K562 (cell line): ENCODE results near the gene PSD2. TPM values are rescaled to one million over a fixed set of nuclear protein-coding genes. Genes with fewer than 3 reads are reported as not detected.

Experiments used
- ARID2 ChIP-seq: fragments of 450-650 bp; IDR thresholded peaks from 2 replicates; pipeline ENCODE4 v1.6.1; 2017; ENCODE audit warnings: antibody characterized with exemption, mild to moderate bottlenecking
- BCL6 ChIP-seq: fragments of 250-450 bp; sonication (Bioruptor Pico); IDR thresholded peaks from 2 replicates; pipeline ENCODE4 v1.4.0; 2020
- CBX8 ChIP-seq: fragments of 200-600 bp; sonication (generic); IDR thresholded peaks from 2 replicates; pipeline ENCODE4 v1.6.1; 2012; ENCODE audit warnings: borderline replicate concordance, mixed run types, low read depth, mild to moderate bottlenecking, moderate library complexity, mixed read lengths, low read length, control low read depth, inconsistent platforms; ENCODE audit not compliant: poor library complexity, severe bottlenecking; ENCODE audit errors: extremely low read depth
- CREB3 ChIP-seq: fragments of 450-650 bp; conservative IDR thresholded peaks from 2 replicates; pipeline ENCODE4 v1.6.1; 2016; ENCODE audit warnings: missing genetic modification characterization, low read depth, mild to moderate bottlenecking, missing compliant biosample characterization, moderate library complexity
- CUX1 ChIP-seq: fragments of 200-800 bp; sonication (Bioruptor generic); IDR thresholded peaks from 2 replicates; pipeline ENCODE4 v1.6.1; 2016; ENCODE audit warnings: missing genetic modification characterization, missing compliant biosample characterization
- E2F1 ChIP-seq: sonication (generic); formaldehyde crosslinking; IDR thresholded peaks from 2 replicates; pipeline ENCODE4 v1.8.1; 2023; ENCODE audit warnings: mild to moderate bottlenecking, missing genetic modification reagents, moderate library complexity
- ELF4 ChIP-seq: fragments of 450-650 bp; formaldehyde crosslinking; IDR thresholded peaks from 2 replicates; pipeline ENCODE4 v1.4.0; 2022; ENCODE audit warnings: missing genetic modification characterization
- MIER1 ChIP-seq: fragments of 450-650 bp; IDR thresholded peaks from 2 replicates; pipeline ENCODE4 v1.6.1; 2016; ENCODE audit warnings: antibody characterized with exemption, mild to moderate bottlenecking, low read depth
- SNAPC5 ChIP-seq: fragments of 250-450 bp; sonication (Bioruptor Pico); IDR thresholded peaks from 2 replicates; pipeline ENCODE4 v1.8.0; 2021; ENCODE audit warnings: moderate library complexity, mild to moderate bottlenecking, inconsistent platforms
- SUPT5H ChIP-seq: fragments of 450-650 bp; IDR thresholded peaks from 2 replicates; pipeline ENCODE4 v1.6.1; 2016
- TEAD1 ChIP-seq, 2 experiments: fragments of 450-650 bp in 1 of 2; sonication (generic) in 1 of 2; formaldehyde crosslinking; IDR thresholded peaks; 2 replicates each; pipeline versions ENCODE4 v1.4.0 to v1.8.0; 2020 to 2022; ENCODE audit warnings: mild to moderate bottlenecking in 2 of 2, missing genetic modification reagents in 1 of 2
- TOE1 ChIP-seq, 2 experiments: fragments of 450-650 bp in 1 of 2; sonication (generic) in 1 of 2; formaldehyde crosslinking in 1 of 2; IDR thresholded peaks; 2 replicates each; pipeline versions ENCODE4 v1.7.1 to v1.8.0; 2016 to 2022; ENCODE audit warnings: borderline replicate concordance in 2 of 2, mild to moderate bottlenecking in 2 of 2, antibody characterized with exemption in 1 of 2, inconsistent platforms in 1 of 2, low read depth in 1 of 2, missing genetic modification reagents in 1 of 2, moderate library complexity in 1 of 2
- VEZF1 ChIP-seq: fragments of 200-800 bp; sonication (Bioruptor generic); IDR thresholded peaks from 2 replicates; pipeline ENCODE4 v1.6.1; 2017; ENCODE audit warnings: missing genetic modification characterization, missing compliant biosample characterization
- XRCC4 ChIP-seq: IDR thresholded peaks from one replicate; pipeline ENCODE4 v1.6.1; 2011; ENCODE audit not compliant: insufficient read depth, insufficient read length; ENCODE audit errors: extremely low read depth
- ZNF282 ChIP-seq: sonication (generic); formaldehyde crosslinking; IDR thresholded peaks from 2 replicates; pipeline ENCODE4 v1.8.1; 2023; ENCODE audit warnings: missing genetic modification reagents
- polyA plus RNA-seq, 8 experiments: library from polyadenylated mRNA; depleted of rRNA in 4 of 8; stranded (reverse) in 5 of 8; unstranded in 3 of 8; fragments of >200 nt; fragmentation: Nextera tagmentation in 2 of 8; fragmentation: Illumina TruSeq in 1 of 8; extraction: Ambion mirVana in 2 of 8; extraction: Trizol in 1 of 8; gene quantifications; 2 replicates each; pipeline versions ENCODE4 v1.2.1 to v1.2.3, GENCODE V29; 2011 to 2014; ENCODE audit warnings: inconsistent platforms in 1 of 8, missing spikeins in 1 of 8
- total RNA-seq, 7 experiments: library from RNA; depleted of rRNA in 6 of 7; stranded (reverse); fragments of >200 nt in 6 of 7; fragmentation: Illumina TruSeq in 2 of 7; extraction: Trizol in 2 of 7; gene quantifications; 2 replicates each; pipeline versions ENCODE4 v1.2.1 to v1.2.3, GENCODE V29; 2011 to 2021; ENCODE audit warnings: low replicate concordance in 1 of 7
- TF ChIP-seq, protein P1 (sequence below): IDR thresholded peaks from 2 replicates; pipeline ENCODE4 v1.6.1; 2011; ENCODE audit not compliant: insufficient read length; ENCODE audit errors: extremely low read depth

Gene PSD2
- total and polyA plus RNA-seq, 9 of the 15 experiments (the other 6 are each of a cell fraction or from before 2014, with no cell fraction given), result 0.01 to 0.09 (median 0.04) TPM; not detected in 4

DNA sequence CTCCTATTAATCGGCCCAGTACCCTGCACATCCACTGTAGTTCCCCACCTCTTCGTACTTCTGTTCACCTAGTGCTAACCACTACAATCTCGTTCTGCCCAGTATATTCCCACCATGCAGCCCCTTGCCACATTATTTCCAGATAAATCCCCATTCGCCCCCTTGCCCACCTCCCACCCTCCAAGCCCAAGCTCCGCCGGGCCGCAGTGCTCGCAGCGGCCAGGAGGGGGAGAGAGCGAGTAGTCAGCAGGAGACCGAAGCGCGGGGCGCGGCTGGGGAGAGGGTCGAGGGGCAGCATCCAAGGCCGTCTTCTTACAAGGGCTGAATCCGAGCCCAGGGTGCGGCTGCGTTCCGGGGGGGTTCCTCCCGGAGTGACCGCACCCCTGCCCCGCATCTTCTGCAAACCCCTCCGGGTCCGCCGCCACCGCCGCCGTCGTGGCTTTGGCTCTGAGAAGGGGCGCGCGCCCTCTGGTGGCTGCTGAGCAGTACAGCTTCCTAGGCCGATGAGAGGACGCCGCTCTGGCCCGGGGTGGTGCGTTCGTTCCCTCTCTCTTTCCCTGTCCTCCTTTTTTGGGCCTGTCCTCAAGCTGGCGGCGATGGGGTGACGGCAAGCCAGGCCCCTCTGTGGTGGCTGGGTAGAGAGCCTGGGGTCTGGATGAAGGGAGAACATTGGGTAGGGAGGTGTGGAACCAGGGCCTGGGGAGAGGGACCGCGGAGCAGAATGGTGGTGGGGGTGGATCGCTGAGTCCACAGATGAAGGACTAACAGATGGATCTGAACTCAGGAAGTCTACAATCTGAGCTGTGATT, 30.0 kb upstream of the PSD2 start (continued):
- TF ChIP-seq CREB3 (tag) (no peak), TEAD1 (CRISPR knock-in tag; IDR thresholded peaks at IDR 0.05) (peak in 1 of 2 experiments; percentile 42; a peak in 1 of 4 replicates), MIER1 (no peak), ZNF282 (no peak), CUX1 (CRISPR knock-in tag) (no peak), ELF4 (CRISPR knock-in tag) (no peak), TOE1 (IDR thresholded peaks at IDR 0.05; ENCODE audit: borderline replicate concordance) (peak; percentile 88), TOE1 (CRISPR knock-in tag; IDR thresholded peaks at IDR 0.05; ENCODE audit: borderline replicate concordance, low read depth) (no peak), E2F1 (CRISPR knock-in tag) (no peak), CBX8 (no peak), XRCC4 (no peak), SNAPC5 (no peak), VEZF1 (CRISPR knock-in tag) (peak; percentile 64), BCL6 (no peak), ARID2 (peak; percentile 95), SUPT5H (no peak)
- TF ChIP-seq, protein P1, sequence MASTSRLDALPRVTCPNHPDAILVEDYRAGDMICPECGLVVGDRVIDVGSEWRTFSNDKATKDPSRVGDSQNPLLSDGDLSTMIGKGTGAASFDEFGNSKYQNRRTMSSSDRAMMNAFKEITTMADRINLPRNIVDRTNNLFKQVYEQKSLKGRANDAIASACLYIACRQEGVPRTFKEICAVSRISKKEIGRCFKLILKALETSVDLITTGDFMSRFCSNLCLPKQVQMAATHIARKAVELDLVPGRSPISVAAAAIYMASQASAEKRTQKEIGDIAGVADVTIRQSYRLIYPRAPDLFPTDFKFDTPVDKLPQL, result no peak
